Measurements from ENCODE around the gene NUP153. TPM values are rescaled to one million over a fixed set of nuclear protein-coding genes. Genes with fewer than 3 reads are reported as not detected.

NUP153 gene
- total and polyA plus RNA-seq, 2 of the 8 experiments (the other 6 are each of a cell fraction or from before 2014, with no cell fraction given), result 47.0 to 84.8 TPM

GRCh38 chr6:17565399-17565798 is 141.3 kb downstream of the NUP153 start (continued):
- TF ChIP-seq HDAC6 (IDR thresholded peaks at IDR 0.05; ENCODE audit: low read depth, low read length), result no peak
- TF ChIP-seq MAX (IDR thresholded peaks at IDR 0.05), result no peak
- TF ChIP-seq SP1 (IDR thresholded peaks at IDR 0.05; ENCODE audit: low read depth, low read length), result no peak

Small RNA genes within 50 kb of the gene (small RNA-seq; reads per million reads assigned to genes)
- not detected for gene RF00019 (ENCODE audit: insufficient read depth)
- 3.3 reads per million, percentile 42 among the genes with 10 or more reads in this experiment for gene RNA5SP204 (ENCODE audit: insufficient read depth)
- not detected for gene RNU6-190P (ENCODE audit: insufficient read depth)
- gene SUMO2P13 (ENCODE audit: insufficient read depth), result not detected

Other genes starting within 250 kb of the NUP153 start
- gene FAM8A1, start 106.6 kb downstream of the NUP153 start, total RNA-seq (2021; fragmentation: NEBNext Ultra II Directional; extraction: Animal tissue kit (Norgen Biotek cat#: 25700)), result 8.8 and 9.2 TPM in 2 replicates
- gene FAM8A1, start 106.6 kb downstream of the NUP153 start, polyA plus RNA-seq (2011; rRNA removed), result 2.3 and 3.4 TPM in 2 replicates